ENCODE measurements around the gene LIME1. TPM values are rescaled to one million over a fixed set of nuclear protein-coding genes. Genes with fewer than 3 reads are reported as not detected.

Gene LIME1
- total and polyA plus RNA-seq, 10 of the 15 experiments (the other 5 are each of a cell fraction or from before 2014, with no cell fraction given) = 0.35 to 154 (median 49.9) TPM

DNA sequence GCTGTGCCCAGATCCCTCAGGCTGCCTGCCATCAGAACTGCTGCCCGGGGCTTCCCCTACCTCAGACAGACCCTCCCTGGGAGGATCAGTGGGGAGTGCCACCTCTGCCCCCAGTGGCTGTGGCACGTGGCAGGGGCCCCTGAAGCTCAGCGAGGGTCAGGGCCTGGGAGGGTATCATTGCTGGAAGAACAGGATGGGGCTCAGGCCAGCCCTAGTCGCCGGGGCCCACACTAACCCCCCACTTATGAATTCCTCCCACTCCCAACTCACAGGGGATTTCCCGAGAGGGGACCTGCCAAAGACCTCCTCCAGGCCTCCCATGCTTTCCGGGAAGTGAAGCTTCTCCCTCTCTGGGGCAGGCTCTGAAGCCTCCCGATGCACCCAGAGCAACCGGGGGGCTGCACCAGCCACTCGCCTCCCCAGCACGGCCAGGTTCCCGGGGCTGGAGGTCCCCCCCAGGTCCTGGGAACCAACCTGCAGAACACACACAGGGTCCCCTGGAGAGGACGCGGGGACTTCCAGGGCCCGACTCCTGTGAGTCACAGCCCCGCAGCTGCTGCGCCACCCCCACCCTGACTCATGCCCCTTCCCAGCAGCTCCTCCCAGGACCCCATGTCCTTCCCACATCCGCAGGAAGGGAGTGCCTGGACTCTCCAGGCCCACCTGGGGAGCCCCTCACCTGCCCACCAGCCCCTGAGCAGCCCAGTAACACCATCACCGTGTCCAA, 37.6 kb upstream of the LIME1 start (continued):
- TF ChIP-seq, protein P1, sequence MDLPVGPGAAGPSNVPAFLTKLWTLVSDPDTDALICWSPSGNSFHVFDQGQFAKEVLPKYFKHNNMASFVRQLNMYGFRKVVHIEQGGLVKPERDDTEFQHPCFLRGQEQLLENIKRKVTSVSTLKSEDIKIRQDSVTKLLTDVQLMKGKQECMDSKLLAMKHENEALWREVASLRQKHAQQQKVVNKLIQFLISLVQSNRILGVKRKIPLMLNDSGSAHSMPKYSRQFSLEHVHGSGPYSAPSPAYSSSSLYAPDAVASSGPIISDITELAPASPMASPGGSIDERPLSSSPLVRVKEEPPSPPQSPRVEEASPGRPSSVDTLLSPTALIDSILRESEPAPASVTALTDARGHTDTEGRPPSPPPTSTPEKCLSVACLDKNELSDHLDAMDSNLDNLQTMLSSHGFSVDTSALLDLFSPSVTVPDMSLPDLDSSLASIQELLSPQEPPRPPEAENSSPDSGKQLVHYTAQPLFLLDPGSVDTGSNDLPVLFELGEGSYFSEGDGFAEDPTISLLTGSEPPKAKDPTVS (IDR thresholded peaks at IDR 0.05; ENCODE audit: low read depth, low read length) = no peak
- peak; percentile 88 for TF ChIP-seq IKZF1 (conservative IDR thresholded peaks at IDR 0.05)
- TF ChIP-seq STAT1 (conservative IDR thresholded peaks at IDR 0.05) = no peak
- TF ChIP-seq, protein P2, sequence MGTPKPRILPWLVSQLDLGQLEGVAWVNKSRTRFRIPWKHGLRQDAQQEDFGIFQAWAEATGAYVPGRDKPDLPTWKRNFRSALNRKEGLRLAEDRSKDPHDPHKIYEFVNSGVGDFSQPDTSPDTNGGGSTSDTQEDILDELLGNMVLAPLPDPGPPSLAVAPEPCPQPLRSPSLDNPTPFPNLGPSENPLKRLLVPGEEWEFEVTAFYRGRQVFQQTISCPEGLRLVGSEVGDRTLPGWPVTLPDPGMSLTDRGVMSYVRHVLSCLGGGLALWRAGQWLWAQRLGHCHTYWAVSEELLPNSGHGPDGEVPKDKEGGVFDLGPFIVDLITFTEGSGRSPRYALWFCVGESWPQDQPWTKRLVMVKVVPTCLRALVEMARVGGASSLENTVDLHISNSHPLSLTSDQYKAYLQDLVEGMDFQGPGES (IDR thresholded peaks at IDR 0.05) = no peak
- TF ChIP-seq CBFB (IDR thresholded peaks at IDR 0.05; ENCODE audit: low read depth) = peak; percentile 24; the same call in 1 of the 2 replicates
- TF ChIP-seq TAF1 (IDR thresholded peaks at IDR 0.05; ENCODE audit: borderline replicate concordance, low read depth, low read length) = no peak
- TF ChIP-seq, protein P3, sequence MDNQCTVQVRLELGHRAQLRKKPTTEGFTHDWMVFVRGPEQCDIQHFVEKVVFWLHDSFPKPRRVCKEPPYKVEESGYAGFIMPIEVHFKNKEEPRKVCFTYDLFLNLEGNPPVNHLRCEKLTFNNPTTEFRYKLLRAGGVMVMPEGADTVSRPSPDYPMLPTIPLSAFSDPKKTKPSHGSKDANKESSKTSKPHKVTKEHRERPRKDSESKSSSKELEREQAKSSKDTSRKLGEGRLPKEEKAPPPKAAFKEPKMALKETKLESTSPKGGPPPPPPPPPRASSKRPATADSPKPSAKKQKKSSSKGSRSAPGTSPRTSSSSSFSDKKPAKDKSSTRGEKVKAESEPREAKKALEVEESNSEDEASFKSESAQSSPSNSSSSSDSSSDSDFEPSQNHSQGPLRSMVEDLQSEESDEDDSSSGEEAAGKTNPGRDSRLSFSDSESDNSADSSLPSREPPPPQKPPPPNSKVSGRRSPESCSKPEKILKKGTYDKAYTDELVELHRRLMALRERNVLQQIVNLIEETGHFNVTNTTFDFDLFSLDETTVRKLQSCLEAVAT (IDR thresholded peaks at IDR 0.05) = no peak
- 0 out of 2 replicates have a peak, but pooled peaks have one; percentile 26 for TF ChIP-seq POLR2AphosphoS2 (IDR thresholded peaks at IDR 0.05; ENCODE audit: low read depth, low read length)
- TF ChIP-seq CREM (IDR thresholded peaks at IDR 0.05; ENCODE audit: low read depth) = peak; percentile 36; the same call in 1 of the 2 replicates
- no peak for TF ChIP-seq SP1 (IDR thresholded peaks at IDR 0.05; ENCODE audit: low read depth, low read length)
- TF ChIP-seq HDAC6 (IDR thresholded peaks at IDR 0.05; ENCODE audit: unreplicated experiment) = no peak
- TF ChIP-seq TARDBP (IDR thresholded peaks at IDR 0.05; ENCODE audit: borderline replicate concordance) = peak; percentile 58; the same call in 1 of the 2 replicates

All from GM12878 (cell line).